GM03348 (cell line): Measurements from ENCODE around the gene PPFIBP1.
"Not testable (repeated sequence)": the region's sequence is repeated elsewhere in the genome, so short reads cannot be mapped to it uniquely, and the experiment has no call there.

Experiments
- DNase-seq: peaks from one replicate; pipeline ENCODE4 v3.0.0; 2012; ENCODE audit warnings: low spot score

PPFIBP1 gene

DNA sequence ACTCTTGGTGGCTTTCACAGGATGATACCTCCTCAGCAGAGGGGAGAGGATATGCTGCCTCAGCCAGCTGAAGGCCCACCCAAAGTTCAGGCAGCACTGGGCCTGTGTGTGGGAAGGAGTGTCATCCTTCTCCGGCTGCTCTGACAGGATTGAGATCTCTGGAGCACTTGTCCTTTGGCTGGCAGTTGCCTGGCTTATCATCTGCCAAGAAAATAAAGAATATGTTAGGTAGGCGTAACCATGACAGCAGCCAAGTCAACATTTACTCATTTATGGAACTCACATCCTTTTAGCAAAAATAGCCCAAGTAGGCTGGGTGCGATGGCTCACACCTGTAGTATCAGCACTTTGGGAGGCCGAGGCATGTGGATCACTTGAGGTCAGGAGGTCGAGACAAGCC, 68.5 kb downstream of the PPFIBP1 start:
- peak; percentile 55 for DNase-seq

DNA sequence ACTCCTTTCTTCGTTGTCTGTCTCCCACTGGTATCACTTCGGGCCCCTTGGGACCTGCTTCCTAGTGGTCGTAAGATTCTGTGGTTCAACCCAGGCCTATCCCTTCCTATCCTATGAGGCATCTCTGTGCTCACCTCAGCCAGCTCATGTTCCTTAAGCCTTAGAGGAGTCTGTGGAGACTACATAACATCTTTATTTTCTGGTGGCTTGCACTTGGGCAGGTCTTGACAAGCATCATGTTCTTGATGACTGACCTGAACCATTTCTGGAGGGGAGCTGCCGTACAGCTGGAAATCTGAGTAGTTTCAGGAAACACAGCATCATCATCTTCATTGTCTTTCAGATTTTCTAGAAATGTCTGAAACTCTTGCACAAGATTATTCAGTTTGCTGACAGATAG, 69.3 kb downstream of the PPFIBP1 start:
- DNase-seq, result no peak

GRCh38 chr12:27595231-27595642, 71.2 kb downstream of the PPFIBP1 start:
- peak; percentile 64 for DNase-seq

- not testable (repeated sequence) for DNase-seq
These were observed 74.9 kb downstream of the PPFIBP1 start for GRCh38 chr12:27598866-27599265.

DNA sequence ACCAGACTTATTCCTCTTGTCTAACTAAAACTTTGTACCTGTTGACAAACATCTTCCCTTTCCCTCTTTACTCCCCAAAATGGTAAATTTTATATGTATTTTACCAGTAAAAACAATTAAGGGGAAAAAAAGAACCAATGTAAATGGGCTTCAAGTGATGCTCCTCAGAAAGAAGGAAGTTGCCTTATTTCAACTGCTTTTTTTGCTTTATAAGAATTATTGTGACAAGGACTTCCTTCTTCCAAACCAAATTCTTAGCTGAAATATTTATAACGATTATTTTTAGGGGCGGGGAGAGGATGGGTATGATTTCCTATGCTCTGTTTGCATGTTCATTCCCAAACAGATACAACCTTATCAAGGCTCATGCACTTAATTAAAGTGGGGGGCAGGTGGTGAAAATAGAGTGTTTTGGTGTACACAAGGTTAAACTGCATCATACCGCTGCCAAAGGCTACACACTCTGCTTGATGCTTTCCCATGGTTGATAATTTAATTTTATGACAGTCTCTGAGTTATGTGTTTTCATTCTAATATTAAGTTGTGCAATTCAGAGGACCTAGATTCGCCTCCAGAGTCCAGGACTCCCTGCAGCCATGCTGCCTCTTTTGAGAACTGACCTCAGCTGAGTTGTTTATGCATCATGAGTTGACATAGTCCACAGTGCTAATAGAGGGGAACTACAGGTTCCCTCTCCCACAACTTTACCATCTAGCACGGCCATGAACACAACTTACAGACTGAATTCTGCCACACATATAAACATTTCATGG, 77.2 kb downstream of the PPFIBP1 start:
- not testable (repeated sequence) for DNase-seq

DNA sequence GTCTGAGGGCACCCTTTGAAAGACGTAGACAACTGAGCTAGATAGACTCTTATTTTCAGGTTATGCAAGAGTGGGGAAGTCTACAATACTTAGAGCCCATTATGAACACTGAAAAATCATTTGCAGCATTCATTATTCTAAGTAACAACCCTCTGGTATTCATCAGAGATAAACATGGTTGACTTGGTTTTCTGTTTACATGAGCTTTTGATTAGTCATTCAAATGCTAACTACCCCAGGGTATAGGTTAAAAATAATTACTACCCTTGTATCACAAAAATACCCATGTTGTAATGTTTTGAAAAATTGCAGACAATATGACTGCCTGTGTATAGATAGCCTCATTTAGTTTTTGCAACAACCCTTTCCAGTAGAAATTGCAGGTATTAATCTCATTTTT, 78.5 kb downstream of the PPFIBP1 start:
- no peak for DNase-seq

GRCh38 chr12:27604431-27604830, 80.4 kb downstream of the PPFIBP1 start:
- no peak for DNase-seq

DNA sequence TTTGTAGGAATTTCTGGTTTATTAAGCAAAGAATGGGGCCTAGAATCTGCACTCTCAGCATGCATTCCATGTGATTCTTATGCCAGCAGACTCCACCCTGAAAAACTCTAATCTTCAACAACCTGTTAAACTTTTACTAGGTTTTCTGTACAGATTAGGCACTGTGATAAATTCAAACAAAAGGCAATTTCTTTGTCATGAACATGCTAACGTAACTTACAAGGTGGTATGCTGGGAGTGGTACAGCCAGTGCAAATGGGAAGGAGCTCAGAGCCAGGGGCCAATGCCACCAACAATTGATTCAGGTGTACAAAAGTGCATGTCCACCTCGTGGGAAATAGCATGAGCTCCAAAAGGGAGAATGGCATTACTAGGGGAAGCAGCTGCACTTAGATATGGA, 83.0 kb downstream of the PPFIBP1 start:
- no peak for DNase-seq

DNA sequence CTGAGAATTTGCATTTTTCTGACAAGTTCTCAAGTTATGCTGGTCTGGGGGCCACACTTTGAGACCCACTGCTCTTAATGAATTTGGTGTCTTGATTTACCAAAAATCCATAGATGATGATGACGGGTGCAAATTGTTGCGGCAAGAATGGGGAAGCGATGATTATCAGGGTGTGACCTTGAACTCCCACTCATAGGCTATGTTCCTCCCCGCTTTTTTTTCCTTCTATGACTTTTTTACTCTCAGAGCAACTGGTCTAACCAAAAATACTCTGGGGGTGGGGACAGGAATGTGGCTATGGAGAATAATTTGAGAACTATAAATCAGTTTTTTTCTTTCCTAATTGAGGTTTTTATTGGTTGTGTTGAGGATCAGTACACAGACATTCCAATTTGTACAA, 83.6 kb downstream of the PPFIBP1 start:
- peak; percentile 37 for DNase-seq

GRCh38 chr12:27608890-27609289, 84.9 kb downstream of the PPFIBP1 start:
- DNase-seq, result no peak

- DNase-seq, result peak; percentile 37
These were observed 86.4 kb downstream of the PPFIBP1 start for GRCh38 chr12:27610374-27610773.

- DNase-seq, result no peak
These were observed 90.4 kb downstream of the PPFIBP1 start for GRCh38 chr12:27614386-27614785.

GRCh38 chr12:27614866-27615265, 90.9 kb downstream of the PPFIBP1 start:
- DNase-seq, result no peak

DNA sequence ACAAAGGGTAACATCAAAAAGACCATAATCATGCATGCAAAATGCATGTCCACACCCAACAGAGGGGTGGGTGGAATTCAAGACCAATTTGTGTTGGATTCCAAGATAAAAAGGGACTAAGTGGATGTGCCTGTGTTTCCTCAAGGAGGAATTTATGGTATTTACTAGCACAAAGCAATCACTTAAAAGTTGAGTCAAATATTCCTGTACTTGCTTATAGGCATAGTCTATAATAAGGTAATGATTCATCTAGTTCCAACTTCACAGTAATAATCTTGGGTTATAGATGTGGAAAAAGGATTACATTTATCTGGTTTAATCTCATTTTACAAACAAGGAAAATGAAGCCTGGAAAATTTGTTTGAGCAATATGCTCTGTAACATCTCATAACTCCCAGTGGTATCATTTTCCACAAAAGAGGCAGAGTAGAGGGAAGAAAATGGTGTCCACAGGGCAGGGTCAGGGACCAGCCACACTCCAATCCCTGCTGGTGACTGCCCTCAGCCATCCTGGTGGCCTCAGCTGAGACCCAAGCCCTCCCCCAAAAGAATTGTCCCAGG, 91.4 kb downstream of the PPFIBP1 start:
- DNase-seq, result peak; percentile 44

- DNase-seq, result no peak
These were observed 92.5 kb downstream of the PPFIBP1 start for GRCh38 chr12:27616356-27617142.

- DNase-seq, result no peak
These were observed 94.8 kb downstream of the PPFIBP1 start for GRCh38 chr12:27618836-27619235.

DNA sequence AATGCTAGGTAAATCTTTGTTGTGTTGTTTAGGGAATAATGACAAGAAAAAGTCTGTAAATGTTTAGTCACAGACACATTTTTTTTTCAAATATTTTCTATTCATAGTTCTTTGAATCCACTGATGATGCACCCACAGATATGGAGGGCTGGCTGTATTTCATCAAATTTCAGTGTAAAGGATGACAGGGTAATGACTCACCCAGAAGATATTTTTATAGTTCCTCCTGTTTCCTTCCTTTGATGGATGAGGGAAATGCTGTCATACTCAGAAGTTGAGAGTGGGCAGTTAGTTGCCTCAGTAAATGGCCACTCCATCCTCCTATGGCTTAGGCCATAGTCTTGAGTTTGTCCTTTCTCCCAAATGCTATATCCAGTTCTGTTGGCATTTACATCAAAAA, 95.3 kb downstream of the PPFIBP1 start:
- DNase-seq, result peak; percentile 74

GRCh38 chr12:27620121-27620520, 96.1 kb downstream of the PPFIBP1 start:
- DNase-seq, result no peak

DNA sequence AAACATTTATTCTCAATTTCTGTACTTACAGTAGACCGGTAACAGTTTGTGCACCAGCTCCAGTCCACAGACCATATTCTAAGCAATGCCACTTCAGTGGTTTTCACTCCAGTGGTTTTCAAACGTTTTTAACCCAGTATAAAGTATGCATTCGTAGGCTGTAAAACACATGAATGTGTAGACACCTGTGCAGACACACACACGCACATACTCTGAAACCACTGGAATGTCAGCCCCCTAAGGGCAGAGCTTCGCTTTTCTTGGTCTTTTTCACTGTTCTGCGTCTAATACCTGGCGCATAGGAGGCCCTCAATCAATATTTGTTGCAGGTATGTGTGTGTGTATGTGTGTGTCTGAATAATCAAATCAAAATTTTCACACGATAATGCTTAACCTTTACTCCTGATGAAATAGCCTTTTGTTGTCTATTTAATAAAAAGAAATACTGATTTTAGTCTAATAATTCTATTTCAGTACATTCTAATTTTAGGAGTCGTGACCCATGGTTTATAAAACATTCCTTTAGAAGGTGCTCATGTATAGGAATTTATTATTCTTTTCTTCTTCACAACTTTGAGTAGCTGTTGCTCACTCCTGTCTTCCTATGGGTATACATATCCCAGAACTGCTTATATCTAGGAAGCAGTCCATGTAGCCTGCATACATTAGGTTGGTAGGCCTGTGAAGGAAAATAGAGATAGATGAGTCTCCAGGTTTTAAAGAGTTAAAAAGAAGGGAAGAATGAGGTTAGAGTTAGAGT, 98.6 kb downstream of the PPFIBP1 start:
- no peak for DNase-seq

DNA sequence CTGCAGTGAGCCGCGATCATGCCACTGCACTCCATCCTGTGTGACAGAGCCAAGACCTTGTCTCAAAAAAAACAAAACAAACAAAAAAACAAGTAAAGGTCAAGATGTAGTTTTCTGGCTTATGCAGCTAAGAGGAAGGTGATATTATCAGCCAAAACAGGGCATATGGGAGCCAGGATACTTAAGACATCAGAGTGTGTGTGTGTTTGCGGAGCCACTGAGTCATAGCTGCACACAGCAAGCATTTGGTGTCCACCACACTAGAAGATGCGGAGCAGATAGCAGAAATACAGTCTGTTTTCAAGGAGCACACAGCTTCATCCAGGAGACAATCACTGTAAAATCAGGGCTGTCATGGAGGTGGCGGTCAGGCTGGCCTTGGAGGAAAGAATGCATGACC, 99.6 kb downstream of the PPFIBP1 start:
- DNase-seq, result no peak

- DNase-seq, result no peak
These were observed 100.6 kb downstream of the PPFIBP1 start for GRCh38 chr12:27624586-27624985.

DNA sequence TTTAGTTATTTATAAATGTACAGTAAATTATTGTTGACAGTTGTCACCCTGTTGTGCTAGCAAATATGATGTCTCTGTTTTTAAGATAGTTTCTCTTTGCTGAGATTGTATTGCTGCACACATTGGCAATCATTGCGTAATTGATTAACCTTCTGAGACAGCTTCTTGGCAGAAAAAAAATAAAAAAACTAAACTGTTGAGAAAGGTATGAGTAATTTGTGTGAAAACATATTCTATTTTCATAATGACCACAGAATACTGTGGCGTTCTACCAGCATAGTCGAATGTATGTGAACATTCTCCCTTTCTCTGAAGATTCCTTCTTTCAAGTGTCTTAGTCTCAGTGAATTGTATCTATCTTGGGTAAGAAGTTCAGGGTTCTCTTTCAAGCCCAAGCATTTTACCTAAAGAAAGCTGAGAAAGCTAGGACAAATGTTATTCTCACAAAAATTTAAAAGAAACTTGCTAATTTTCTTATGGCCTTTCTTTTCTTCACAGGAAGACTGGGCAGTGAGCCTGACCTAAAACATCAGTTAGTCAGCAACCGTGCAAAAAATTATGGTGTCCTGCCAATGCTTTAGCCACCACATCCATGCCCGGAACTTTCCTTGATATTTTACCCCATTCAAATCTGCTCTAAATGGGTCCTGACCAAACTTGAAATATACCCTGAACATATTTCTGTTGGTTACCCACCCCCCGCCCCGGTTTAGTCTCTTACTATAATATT, 103.3 kb downstream of the PPFIBP1 start:
- peak; percentile 65 for DNase-seq
